NCI-H748 (cell line): ENCODE data around the gene PARVB.

Source experiments
- DNase-seq: peaks from one replicate; lab custom pipeline; 2025; ENCODE audit not compliant: unreplicated experiment; lab: John Stamatoyannopoulos, UW

PARVB gene

DNA sequence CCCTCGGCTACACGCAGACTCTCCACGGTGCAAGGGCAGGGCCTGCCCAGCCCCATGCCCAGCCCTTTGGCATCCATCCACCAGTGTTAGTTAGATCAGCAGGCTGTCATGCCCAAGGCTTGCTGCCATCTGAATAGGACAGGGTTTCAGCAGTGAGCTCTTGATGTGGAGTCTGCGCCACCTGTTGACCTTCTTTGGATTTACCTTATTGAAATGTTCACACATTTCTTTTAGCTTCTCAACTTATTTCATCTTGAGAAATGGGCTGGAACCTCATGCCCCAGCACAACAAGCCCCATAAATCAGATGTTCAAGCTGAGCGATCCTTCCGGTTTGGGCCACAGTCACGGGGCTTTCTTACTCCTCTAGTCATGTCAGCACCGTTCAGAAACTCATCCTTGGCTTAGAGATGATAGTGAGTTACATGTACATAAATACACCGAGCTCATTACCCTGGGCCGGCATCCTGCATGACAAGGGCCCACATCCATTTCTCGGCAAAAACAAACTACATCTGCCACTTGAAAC, 61.7 kb downstream of the PARVB start:
- DNase-seq: peak; percentile 52

DNA sequence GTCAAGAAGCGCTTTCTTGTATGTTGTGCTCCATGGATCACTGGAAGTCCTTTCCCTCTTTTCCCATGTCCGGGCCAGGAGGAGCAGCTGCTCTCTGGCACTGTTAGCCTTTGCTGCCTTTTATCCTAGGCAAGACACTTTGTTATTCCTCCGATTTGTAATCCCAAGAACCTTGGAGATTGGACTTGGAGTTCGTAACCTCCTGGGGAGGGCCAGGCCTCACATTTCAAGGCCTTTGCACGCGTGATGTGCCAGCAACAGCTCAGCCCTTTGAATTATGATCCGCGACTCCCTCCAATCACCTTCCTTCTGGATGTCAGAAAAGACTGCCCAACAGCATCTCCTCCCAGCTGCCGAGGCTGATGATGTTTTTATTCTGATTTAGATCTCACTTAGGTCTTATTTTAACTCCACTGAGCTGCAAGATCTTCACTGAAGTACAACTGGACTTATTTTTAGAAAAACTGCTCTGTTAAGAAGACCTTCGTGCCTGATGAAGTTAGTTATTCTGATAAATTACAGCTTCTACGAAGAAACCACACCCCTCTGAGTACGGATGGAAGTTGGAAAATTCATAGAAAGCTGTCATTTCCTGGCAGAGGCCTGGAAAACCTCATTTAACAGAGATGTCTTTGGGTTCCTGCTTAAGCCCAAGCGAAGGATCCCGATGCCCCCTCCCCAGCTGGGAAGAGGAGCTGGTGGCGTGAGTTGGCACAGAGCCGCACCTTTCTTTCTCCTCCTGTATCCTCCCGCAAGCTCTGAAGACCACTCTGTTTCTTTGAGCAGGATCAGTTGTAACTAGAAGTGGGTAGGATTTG, 62.4 kb downstream of the PARVB start:
- DNase-seq: no peak

DNA sequence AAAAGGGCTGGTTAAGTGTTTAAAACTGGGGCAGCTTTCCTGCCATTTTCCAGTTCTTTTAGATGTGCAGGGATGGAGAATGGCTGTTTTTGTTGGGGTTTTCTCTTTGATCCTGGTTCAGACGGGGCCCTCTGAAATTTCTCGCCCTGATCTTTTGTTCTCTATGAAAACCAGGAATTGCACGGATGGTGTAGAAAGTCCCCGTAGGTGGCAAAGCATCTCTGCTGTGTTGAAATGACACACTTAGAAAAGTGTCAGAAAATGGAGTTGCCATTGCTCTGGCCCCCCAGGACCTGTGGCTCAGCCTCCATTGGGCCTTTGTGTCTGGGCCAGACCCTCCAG, 63.0 kb downstream of the PARVB start:
- no peak for DNase-seq

DNA sequence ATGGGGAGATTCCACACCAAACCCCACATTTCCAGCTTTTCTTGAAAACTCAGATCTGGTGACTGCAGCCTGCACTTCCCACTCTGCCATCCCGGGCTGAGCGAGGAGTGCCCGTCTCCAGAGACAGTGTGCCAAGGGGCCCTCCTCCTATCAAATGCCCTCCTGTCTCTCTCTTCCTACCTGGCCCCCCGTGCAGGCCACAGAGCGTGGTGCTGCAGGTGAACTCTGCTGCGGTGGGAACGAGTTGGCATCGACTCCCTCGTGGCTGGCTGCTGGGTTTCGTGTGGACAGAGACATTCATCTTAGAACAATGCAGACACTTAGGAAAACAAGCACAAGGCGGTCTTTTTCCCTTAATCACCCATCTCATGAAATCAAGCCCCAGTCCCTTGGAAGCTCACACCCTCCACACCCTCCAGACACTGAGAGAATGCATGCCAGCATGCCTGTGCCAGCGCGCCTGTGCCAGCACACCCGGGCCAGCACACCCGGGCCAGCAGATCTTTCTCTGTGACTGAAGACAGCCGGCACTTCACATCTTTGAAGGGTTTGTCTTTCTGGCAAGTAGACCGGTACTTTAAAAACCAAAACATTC, 65.0 kb downstream of the PARVB start:
- no peak for DNase-seq

DNA sequence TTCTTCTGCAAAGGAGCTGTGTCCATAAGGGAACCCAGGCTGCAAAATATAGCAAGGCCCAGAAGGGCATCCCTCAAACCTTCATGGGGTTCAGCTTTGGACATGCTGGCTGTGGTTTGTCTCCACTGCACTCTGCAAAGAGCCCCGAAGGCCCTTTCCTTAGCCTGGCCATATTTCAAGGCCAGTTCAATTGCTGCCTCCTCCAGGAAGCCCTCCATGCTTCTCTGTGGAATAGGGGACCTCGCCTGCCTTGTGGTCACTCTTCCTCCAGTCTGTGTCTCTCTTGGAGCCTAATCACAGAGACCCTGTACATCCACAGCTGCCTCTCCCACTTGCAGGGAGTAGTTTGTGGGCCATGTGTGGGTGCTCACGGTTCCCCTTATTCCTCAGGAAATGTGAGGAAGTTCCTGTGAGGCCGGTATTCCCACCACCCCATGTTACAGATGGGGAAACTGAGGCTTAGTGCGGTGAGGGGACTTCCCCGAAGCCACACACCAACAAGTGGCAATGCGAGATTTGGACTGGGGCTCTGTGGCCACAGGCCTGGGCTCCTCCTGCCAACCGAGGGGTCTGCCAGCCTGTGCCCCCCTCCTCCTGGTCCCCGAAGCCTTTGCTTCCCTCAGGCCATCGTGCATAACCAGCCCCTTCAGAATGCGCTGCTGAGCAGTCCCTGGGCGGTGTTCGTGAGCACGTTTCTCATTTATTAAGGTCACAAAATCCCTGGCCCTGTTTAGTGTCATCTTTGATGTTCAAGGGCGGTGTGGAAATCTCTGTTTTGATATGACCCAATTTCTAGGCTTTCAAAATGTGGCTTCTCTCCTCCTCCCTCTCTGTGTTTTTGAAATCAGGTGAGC, 65.8 kb downstream of the PARVB start:
- DNase-seq: no peak

DNA sequence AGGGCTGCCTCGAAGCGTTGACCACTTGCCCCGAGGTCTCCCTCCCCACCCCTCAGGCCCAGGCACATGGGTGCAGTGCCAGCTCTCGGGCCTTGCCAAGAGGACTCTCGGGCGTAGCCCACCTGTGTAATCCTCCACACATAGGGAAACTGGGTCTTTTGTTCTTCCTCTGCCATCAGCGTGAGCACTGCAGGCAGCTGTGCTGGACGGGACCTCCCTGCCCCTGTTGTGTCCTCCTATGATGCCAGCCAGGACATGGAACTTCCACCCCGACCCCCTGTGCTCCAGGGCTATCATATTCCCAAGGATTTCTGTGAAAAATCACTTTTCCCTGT, 66.4 kb downstream of the PARVB start:
- no peak for DNase-seq

DNA sequence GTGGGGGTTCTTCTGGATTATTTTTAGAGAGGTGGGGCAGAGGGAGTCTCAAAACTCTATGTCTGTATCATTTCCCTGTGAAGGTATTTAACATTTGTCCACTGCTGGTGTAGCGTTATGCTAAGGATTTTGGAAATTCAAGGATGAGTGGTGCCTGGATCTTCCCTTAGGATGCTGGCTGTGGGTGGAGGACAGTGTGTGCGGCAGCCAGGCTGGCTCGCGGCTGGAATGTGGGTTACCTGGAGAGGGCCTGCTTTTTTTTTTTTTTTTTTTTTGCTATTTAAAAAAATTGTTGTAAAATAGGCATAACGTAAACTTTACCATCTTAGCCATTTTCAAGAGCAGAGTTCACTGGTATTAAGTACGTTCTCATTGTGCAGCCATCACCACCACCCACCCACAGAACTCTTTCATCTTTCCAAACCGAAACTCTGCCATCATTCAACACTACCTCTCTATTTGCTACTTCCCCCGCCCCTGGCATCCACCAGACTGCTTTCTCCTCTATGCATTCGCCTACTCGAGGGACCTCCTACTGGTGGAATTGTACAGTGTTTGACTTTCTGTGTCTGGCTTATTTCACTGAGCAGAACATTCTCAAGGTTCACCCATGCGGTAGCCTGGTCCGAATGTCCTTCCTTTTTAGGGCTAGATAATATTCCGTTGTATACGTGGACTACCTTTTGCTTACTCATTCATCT, 67.1 kb downstream of the PARVB start:
- no peak for DNase-seq

DNA sequence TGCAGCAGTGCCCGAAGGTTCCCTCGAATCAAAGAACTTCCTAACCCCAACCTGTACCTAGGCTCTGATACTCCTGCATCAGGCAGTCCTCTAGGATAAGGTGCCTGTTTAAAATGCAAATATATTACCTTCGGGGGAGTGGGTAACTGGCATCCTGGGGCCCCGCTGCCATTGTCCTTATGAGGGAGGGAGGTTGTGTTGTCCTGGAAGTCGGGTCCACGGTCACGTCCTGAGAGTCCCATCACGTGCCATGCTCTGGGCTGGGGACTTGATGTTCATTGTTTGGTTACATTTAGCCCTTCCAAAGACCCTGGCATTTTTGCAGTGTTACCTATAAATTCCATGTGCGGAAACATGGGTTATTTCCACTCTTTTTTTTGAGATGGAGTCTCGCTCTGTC, 67.6 kb downstream of the PARVB start:
- DNase-seq: no peak

DNA sequence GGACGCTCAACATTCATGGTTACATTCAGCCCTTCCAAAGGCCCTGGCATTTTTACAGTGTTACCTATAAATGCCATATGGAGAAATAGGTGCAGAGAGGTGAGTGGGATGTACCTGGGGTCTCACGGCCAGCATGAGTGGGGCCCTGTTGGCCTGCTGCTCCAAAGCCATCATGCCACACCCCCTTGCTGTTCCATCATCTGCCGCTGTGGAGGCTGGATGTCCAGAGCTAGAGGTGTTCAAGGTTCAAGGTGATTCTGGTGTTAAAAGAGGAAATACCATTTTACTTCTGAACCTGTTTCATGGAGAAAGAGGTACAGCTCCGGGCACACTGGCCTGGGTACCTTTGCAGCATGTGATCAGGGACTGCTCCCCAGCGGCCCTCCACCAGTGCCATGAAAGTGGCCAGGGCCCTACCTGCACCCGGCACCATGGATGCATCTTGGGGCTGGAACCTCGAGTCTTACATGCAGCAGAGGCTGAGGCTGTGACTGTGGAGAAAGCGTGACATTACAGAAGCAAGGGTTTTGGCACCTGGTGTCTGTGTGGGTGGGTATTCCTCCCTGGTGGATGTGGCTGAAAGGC, 68.6 kb downstream of the PARVB start:
- DNase-seq: no peak

DNA sequence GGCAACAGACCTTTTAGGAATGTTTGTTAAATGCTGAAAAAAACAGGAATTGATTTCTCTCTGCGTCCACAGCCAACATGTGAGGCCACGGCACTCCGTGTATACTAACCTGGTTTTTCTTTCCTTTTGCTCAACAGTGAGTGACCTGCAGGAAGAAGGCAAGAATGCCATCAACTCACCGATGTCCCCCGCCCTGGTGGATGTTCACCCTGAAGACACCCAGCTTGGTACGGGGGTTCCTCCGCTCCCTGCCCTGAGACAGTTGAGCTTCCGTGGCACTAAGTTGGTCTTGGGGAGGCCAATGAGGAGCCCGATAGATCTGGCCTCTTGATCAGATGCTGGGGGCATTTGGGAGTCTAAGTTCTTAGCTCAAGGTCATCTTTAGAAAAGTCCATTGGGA, 69.7 kb downstream of the PARVB start:
- DNase-seq: no peak

DNA sequence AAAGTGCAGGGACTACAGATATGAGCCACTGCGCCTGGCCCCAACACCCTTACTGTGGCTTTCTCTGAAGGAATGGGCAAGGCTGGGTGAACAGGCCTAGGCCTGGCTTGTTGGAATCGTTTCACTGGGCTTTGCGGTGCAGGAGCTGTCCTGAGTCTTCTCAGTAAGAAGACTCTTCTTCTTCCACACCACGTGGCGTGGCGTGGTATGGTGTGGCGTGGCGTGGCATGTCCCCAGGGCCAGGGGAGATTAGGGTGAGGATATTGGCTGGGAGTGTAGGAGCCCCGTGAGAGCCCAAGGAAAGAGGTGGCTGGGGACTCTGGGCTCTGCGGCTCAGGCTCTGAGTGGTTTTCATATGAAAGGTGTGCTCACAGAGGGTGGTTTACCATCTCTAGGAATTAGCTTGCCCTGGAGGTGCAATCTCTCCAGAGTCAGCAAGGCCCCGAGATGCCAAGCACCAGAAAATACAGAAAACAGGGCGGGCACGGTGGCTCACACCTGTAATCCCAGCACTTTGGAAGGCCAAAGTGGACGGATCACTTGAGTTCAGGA, 70.7 kb downstream of the PARVB start:
- no peak for DNase-seq

DNA sequence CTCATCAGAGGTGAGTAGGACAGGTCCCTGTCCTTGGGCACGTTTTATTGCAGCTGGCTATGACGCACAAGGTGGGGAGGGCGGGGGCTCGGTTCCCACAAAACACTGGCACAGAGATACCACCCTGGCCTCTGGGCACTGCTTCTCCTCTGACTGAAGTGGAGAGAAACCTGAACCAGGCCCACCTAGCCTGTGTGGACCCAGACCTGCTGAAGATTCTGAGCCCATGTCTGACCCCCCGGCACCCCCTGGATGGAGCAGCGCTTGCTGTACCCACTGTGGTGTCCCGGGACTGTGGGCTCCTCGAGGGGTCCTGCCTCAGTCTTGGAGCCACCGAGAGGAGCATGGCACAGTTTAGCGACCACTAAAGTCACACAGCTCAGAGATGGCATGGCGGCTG, 72.6 kb downstream of the PARVB start:
- DNase-seq: no peak

DNA sequence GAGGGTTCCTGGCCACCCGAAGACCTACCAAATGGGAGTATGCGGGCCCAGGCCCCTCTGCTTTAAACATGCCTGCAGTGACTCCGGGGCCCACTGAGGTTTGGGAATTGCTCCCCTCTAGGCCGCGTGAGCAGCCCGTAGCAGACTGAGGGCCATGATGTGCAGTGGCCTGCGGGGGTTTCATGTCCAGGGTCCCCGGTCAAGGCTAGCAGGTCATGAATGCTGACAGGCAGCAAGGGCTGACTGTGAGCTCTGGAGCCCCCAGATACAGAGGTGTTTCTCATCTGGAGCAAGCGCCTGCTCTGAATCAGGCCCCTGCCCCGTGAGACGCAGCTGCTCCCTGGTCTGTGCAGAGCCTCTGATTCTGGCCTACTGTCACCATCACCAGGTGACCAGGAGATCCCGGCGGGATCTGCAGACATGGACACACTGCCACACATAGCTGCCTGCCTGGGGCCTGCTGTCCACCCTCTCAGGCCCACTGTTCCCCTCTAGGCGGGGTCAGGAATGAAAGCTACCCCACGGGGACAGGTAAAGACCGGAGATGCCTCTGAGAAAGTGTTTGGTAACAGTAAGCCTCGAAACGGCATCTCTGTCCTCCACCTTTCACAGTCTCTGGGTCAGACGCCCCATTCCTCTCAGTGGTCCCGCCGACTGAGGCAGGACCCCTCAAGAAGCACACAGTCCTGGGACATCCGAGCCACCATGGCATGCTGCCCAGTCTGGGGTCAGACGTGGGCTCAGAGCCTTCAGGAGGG, 73.3 kb downstream of the PARVB start:
- no peak for DNase-seq

DNA sequence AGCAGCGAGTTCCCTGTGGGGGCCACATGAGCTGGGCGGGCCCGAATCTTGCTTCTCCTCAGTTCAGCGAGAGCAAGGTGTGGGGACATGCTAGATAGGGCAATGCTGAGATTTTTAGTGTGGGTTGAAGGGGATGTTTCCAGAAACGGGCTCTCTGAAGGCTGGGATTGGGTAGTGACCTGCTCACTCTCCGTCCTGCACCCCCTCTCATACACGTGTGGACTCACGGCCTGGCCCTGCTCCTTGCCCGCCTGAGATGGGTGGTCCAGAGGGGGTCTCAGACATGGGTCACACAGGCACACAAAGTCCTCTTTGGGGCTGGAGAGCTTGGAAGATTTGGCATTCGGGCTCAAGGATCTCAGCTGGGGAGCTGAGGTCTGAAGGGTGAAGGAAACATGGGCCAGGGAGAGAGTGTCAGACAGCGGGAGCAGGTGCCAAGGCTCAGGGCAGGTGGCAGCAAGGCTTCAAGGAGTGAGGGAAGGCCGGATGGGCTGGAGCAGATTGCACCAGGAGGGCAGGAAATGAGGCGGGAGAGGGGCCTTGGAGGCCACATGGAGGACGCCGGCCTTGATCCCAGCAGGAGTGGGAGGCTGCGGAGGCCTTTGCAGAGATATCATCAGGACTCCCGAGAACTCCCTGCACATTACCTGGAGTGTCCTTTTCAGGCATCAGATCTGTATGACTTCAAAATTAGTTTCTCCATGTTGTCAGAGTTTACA, 74.1 kb downstream of the PARVB start:
- no peak for DNase-seq

DNA sequence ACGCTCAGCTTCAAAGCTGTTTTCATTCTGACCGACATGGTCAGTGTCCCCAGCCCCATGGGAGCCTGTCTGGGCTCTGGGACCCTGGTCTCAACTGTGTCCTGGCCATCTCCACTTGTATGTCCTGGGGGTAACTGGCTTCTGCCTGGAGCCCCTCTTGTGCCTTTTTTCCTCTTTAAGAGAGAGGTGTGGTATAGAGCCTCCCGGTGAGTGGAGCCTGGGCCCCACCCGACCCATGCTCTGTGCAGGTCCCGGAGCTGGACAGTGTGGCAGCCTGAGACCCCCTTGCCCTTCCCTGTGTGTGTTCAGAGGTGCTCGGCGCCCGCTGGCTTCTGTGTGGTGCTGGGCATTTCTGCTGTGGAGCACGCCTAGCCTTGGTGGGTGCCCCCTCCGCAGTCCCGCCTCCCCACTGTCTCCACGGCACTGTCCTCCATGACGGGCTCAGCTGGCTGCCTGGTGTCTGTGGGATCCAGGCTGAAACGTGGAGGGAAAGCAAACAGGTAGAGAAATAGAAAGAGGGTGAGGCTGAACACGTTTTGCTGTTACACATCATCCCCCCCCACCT, 74.9 kb downstream of the PARVB start:
- no peak for DNase-seq

DNA sequence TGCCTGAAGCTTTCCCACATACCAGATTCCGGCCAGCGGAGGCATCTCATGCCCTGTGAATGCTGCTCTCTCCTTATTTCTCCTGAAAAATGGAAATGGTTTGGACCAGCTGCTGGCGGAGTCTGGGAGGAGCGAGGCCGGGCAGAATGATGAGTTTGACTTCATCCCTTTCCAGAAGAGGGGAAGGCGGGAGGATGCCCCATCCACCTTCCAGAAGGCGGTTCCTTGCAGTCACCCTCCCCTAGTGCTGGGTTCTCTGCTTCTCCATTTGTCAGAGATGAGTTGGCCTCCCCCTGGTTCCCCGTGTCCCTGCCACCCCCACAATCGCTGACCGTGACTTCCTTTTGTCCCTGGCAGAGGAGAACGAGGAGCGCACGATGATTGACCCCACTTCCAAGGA, 75.6 kb downstream of the PARVB start:
- no peak for DNase-seq

DNA sequence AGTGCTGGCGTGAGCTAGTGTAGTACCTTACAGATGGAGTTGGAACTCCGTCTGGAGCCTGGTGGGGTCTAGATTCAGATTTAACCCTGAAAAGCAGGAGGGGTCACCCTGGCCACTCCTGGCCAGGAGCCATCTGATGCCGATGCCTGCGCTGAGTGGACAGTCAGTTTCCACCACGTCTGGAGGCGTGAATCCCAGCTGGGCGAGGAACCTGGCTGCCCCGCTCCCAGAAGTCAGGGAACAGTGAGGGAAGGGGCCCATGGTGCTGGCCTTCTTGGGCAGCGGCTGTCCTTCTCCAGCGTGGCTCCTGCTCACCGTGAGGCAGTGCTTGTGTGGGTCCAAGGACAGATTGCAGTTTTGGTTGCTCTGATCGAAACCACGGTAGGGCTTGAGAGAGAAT, 76.3 kb downstream of the PARVB start:
- DNase-seq: no peak

DNA sequence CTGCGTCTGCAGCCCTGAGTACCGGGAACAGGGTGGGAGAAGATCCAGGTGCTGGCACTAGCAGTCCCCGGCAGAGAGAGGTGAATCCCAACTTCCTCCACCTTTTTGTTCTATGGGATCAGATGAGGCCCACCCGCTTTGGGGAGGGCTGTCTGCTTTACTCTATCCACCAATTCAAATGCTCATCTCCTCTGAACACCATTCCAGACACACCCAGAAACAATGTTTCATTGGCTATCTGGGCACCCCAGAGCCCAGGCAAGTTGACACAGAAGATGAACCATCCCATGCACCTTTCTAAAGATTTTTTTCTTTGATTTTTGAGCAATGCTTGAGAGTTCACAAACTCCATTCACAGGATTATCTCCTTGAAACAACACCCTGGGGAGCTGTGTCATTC, 78.0 kb downstream of the PARVB start:
- no peak for DNase-seq

DNA sequence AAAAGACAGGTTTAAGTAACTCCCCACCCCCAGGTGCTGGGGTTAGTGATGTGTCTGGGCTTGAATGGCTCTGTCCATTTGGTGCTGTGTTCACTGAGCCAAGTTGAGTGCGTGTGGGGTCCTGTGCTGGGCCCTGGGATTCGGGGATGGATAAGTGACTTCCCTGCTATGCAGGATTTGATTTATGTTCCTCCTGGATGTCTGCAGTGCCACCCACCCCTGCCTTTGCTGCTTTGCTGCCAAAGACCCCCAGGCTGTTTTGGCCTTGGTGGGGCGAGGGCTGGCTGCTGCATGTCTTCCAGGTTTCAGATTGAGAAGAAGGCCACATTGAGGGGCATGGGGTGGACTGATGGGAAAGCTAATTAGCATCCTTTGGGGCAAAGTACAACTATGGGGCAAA, 78.8 kb downstream of the PARVB start:
- no peak for DNase-seq
